Activated CD4-positive, alpha-beta T cell treated with anti-CD3 and anti-CD28 coated beads for 36 hours (primary cell): ENCODE measurements around the gene IPMK. TPM values are rescaled to one million over a fixed set of nuclear protein-coding genes. Genes with fewer than 3 reads are reported as not detected.
"Not testable (repeated sequence)": the region's sequence is repeated elsewhere in the genome, so short reads cannot be mapped to it uniquely, and the experiment has no call there.

ENCODE experiments used
- ATAC-seq: fragments of 200-7000 bp; cut with Tn5 transposase; one replicate; pipeline ENCODE4 v1.10.0; 2021; ENCODE audit warnings: mild to moderate bottlenecking, moderate library complexity
- CTCF ChIA-PET: fragments of 350-600 bp; sonication (Branson Sonifier 250); formaldehyde crosslinking; loops from one replicate; lab custom pipeline; 2021; ENCODE audit warnings: antibody characterized with exemption; lab: Charles Lee
- POLR2A ChIA-PET: fragments of 350-600 bp; sonication (Branson Sonifier 250); formaldehyde crosslinking; loops from one replicate; lab custom pipeline; 2021; ENCODE audit warnings: antibody characterized with exemption, inconsistent platforms; lab: Charles Lee
- DNase-seq: peaks from one replicate; pipeline ENCODE4 v3.0.0-alpha.2; 2020
- H3K27ac Mint-ChIP-seq: one replicate; pipeline ENCODE4 v1.8.0; 2021; ENCODE audit warnings: mixed read lengths
- H3K27me3 Mint-ChIP-seq: one replicate; pipeline ENCODE4 v1.8.0; 2021; ENCODE audit warnings: mixed read lengths
- H3K36me3 Mint-ChIP-seq: one replicate; pipeline ENCODE4 v1.8.0; 2021; ENCODE audit warnings: low read depth, mixed read lengths
- H3K4me1 Mint-ChIP-seq: one replicate; pipeline ENCODE4 v1.8.0; 2021; ENCODE audit warnings: mixed read lengths
- H3K4me3 Mint-ChIP-seq: one replicate; pipeline ENCODE4 v1.8.0; 2021; ENCODE audit warnings: mild to moderate bottlenecking, moderate library complexity, mixed read lengths
- H3K9me3 Mint-ChIP-seq: one replicate; pipeline ENCODE4 v1.8.0; 2021; ENCODE audit warnings: low read depth, mixed read lengths
- intact Hi-C, 2 experiments: fragments of 100-400 bp; cut with DNase I in 1 of 2; cut with micrococcal nuclease in 1 of 2; formaldehyde crosslinking; loops; one replicate each; pipeline versions ENCODE4 v1.14.2 to v1.15.1; 2022 to 2024; cut with DNase I, micrococcal nuclease
- total RNA-seq, 2 experiments: library from RNA; stranded (reverse); gene quantifications; one replicate each; pipeline ENCODE4 v1.2.3, GENCODE V29; 2021

Gene IPMK
- total RNA-seq, 2 experiments from 2014 or later = 7.1 to 8.1 TPM

- ChIA-PET POLR2A (no interaction called here), CTCF (interaction anchor here (0.9 kb wide), 1 partner anchor 52 kb away, joined by 3 read pairs; no protein-coding TSS in a partner anchor)
- Mint-ChIP-seq H3K4me1 (peaks cover 24% of the 10 kb centered on the region), H3K9me3 (peaks cover 9% of the 10 kb centered on the region), H3K36me3 (peaks cover 25% of the 10 kb centered on the region), H3K4me3 (no peak overlapping the region), H3K27me3 (no peaks in the 10 kb centered on the region), H3K27ac (no peak overlapping the region)
- ATAC-seq (no peak), DNase-seq (no peak)
- intact Hi-C loops = no loop called here
These were observed 14.5 kb downstream of the IPMK start for GRCh38 chr10:58253184-58253583.

- CTCF ChIA-PET = interaction anchor here (0.6 kb wide), 1 partner anchor 1032 kb away, joined by 3 read pairs; no protein-coding TSS in a partner anchor
- intact Hi-C loops, H3K27ac Mint-ChIP-seq, H3K27me3 Mint-ChIP-seq, H3K4me3 Mint-ChIP-seq, ATAC-seq, H3K9me3 Mint-ChIP-seq, DNase-seq, POLR2A ChIA-PET: not testable (repeated sequence)
- peaks cover 28% of the 10 kb centered on the region for H3K4me1 Mint-ChIP-seq
- peaks cover 30% of the 10 kb centered on the region for H3K36me3 Mint-ChIP-seq
These were observed 23.0 kb downstream of the IPMK start for GRCh38 chr10:58244666-58245065.

- H3K36me3 Mint-ChIP-seq = peaks cover 30% of the 10 kb centered on the region
- H3K27me3 Mint-ChIP-seq, intact Hi-C loops, ATAC-seq, H3K4me3 Mint-ChIP-seq, H3K27ac Mint-ChIP-seq, H3K9me3 Mint-ChIP-seq, DNase-seq, POLR2A ChIA-PET: not testable (repeated sequence)
- CTCF ChIA-PET = interaction anchor here (0.6 kb wide), 1 partner anchor 1032 kb away, joined by 3 read pairs; no protein-coding TSS in a partner anchor
- peaks cover 32% of the 10 kb centered on the region for H3K4me1 Mint-ChIP-seq
These were observed 23.5 kb downstream of the IPMK start for GRCh38 chr10:58244242-58244641.

DNA sequence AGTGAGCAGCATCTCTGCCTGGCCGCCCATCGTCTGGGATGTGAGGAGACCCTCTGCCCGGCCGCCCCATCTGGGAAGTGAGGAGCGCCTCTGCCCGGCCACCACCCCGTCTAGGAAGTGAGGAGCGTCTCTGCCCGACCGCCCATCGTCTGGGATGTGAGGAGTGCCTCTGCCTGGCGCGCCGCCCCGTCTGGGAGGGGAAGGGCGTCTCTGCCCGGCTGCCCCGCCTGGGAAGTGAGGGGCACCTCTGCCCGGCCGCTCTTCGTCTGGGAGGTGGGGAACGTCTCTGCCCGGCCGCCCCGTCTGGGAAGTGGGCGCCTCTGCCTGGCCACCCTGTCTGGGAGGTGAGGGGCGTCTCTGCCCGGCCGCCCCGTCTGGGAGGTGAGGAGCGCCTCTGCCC lies 23.9 kb downstream of the IPMK start:
- DNase-seq, H3K4me3 Mint-ChIP-seq, POLR2A ChIA-PET, CTCF ChIA-PET, intact Hi-C loops, H3K27me3 Mint-ChIP-seq, ATAC-seq, H3K9me3 Mint-ChIP-seq, H3K27ac Mint-ChIP-seq: not testable (repeated sequence)
- peaks cover 30% of the 10 kb centered on the region for H3K36me3 Mint-ChIP-seq
- H3K4me1 Mint-ChIP-seq = peaks cover 34% of the 10 kb centered on the region

DNA sequence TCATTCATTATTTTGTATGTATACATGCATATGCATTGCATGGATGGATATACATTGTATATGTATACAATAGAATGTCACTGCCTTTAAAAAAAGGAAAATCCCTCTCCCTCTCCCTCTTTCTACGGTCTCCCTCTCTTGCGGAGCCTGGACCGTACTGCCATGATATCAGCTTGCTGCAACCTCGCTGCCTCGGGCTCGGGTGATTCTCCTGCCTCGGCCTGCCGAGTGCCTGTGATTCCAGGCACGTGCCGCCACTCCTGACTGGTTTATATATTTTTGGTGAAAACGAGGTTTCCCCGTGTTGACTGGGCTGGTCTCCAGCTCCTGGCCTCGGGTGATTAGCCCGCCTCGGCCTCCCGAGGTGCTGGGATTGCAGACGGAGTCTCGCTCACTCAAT lies 24.4 kb downstream of the IPMK start:
- intact Hi-C loops = no loop called here
- peaks cover 37% of the 10 kb centered on the region for H3K4me1 Mint-ChIP-seq
- H3K27ac Mint-ChIP-seq = no peak overlapping the region
- ATAC-seq (no peak), DNase-seq (no peak)
- H3K27me3 Mint-ChIP-seq = no peaks in the 10 kb centered on the region
- no peak overlapping the region for H3K4me3 Mint-ChIP-seq
- ChIA-PET CTCF (no interaction called here), POLR2A (no interaction called here)
- H3K36me3 Mint-ChIP-seq = peaks cover 26% of the 10 kb centered on the region
- peaks cover 4% of the 10 kb centered on the region for H3K9me3 Mint-ChIP-seq

GRCh38 chr10:58241346-58241745 lies 26.3 kb downstream of the IPMK start:
- intact Hi-C loops = no loop called here
- H3K9me3 Mint-ChIP-seq = peaks cover 3% of the 10 kb centered on the region
- DNase-seq = no peak
- H3K4me3 Mint-ChIP-seq = no peak overlapping the region
- POLR2A ChIA-PET = no interaction called here
- no peak for ATAC-seq
- H3K27me3 Mint-ChIP-seq = no peaks in the 10 kb centered on the region
- H3K27ac Mint-ChIP-seq = no peak overlapping the region
- H3K36me3 Mint-ChIP-seq = peaks cover 41% of the 10 kb centered on the region
- CTCF ChIA-PET = no interaction called here
- H3K4me1 Mint-ChIP-seq = peaks cover 53% of the 10 kb centered on the region

DNA sequence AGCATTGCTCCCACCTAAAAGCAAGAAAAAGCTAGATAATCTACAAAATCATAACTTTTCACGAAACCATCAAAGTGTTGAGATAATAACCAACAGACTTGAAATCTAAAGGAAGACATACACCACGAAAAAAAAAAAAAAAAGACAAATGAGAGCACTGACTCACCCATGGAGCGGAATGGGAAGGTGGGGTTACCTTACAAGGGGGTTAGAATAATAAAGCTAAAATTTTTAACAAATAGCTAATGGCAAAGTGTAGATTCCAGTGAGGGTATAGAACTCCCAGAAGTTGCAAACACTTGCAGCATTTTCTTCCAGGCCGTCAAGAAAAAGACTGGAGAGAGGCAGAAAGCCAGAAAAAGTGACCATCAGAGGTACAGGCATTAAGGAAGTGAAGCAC lies 27.2 kb downstream of the IPMK start:
- intact Hi-C loops = no loop called here
- no peak overlapping the region for H3K4me3 Mint-ChIP-seq
- DNase-seq = no peak
- H3K9me3 Mint-ChIP-seq = peaks cover 3% of the 10 kb centered on the region
- no peak for ATAC-seq
- H3K27ac Mint-ChIP-seq = no peak overlapping the region
- H3K4me1 Mint-ChIP-seq = peaks cover 53% of the 10 kb centered on the region
- ChIA-PET POLR2A (no interaction called here), CTCF (interaction anchor here (0.8 kb wide), 1 partner anchor 26 kb away, joined by 3 read pairs; no protein-coding TSS in a partner anchor)
- peaks cover 48% of the 10 kb centered on the region for H3K36me3 Mint-ChIP-seq
- H3K27me3 Mint-ChIP-seq = no peaks in the 10 kb centered on the region

- Mint-ChIP-seq H3K9me3 (peaks cover 4% of the 10 kb centered on the region), H3K4me3 (no peak overlapping the region), H3K27ac (peak overlapping the region; percentile 61), H3K4me1 (peaks cover 53% of the 10 kb centered on the region), H3K36me3 (peaks cover 53% of the 10 kb centered on the region), H3K27me3 (no peaks in the 10 kb centered on the region)
- DNase-seq = no peak
- CTCF ChIA-PET = interaction anchor here (0.6 kb wide), 1 partner anchor 34 kb away, joined by 5 read pairs; no protein-coding TSS in a partner anchor
- POLR2A ChIA-PET = no interaction called here
- intact Hi-C loops = loop anchor here in 1 of 2 experiments (5.0 kb wide), 1 partner anchor 43 kb away; no protein-coding TSS in a partner anchor
- no peak for ATAC-seq
These were observed 28.0 kb downstream of the IPMK start for GRCh38 chr10:58239561-58240169.

- ATAC-seq = peak; percentile 90
- Mint-ChIP-seq H3K4me3 (no peak overlapping the region), H3K27ac (peak overlapping the region; percentile 79), H3K4me1 (peaks cover 49% of the 10 kb centered on the region), H3K36me3 (peaks cover 60% of the 10 kb centered on the region), H3K9me3 (peaks cover 2% of the 10 kb centered on the region), H3K27me3 (no peaks in the 10 kb centered on the region)
- intact Hi-C loops = loop anchor here (1.0 to 5.0 kb wide), 3 partner anchors 29 to 45 kb away; no protein-coding TSS in a partner anchor
- POLR2A ChIA-PET = interaction anchor here (1.3 kb wide), 1 partner anchor 32 kb away, joined by 4 read pairs; the partner anchor contains the start of gene CISD1
- DNase-seq = peak; percentile 8
- CTCF ChIA-PET = interaction anchor here (1.1 to 1.3 kb wide), 2 partner anchors 29 to 53 kb away, joined by 3 read pairs; no protein-coding TSS in a partner anchor
These were observed 30.5 kb downstream of the IPMK start for GRCh38 chr10:58237014-58237834.

DNA sequence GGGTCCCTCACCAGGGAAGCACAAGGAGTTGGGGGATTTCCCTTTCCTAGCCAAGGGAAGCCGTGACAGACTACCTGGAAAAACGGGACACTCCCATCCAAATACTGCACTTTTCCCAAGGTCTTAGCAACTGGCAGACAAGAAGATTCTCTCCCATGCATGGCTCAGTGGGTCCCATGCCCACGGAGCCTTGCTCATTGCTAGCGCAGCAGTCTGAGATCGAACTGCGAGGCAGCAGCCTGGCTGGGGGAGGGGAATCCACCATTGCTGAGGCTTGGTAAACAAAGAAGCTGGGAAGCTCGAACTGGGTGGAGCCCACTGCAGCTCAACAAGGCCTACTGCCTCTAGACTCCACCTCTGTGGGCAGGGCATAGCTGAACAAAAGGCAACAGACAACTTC lies 37.8 kb downstream of the IPMK start:
- H3K9me3 Mint-ChIP-seq, H3K4me1 Mint-ChIP-seq, H3K27ac Mint-ChIP-seq, DNase-seq, ATAC-seq, H3K27me3 Mint-ChIP-seq, H3K4me3 Mint-ChIP-seq, CTCF ChIA-PET, POLR2A ChIA-PET, intact Hi-C loops: not testable (repeated sequence)
- H3K36me3 Mint-ChIP-seq = peaks cover 60% of the 10 kb centered on the region

DNA sequence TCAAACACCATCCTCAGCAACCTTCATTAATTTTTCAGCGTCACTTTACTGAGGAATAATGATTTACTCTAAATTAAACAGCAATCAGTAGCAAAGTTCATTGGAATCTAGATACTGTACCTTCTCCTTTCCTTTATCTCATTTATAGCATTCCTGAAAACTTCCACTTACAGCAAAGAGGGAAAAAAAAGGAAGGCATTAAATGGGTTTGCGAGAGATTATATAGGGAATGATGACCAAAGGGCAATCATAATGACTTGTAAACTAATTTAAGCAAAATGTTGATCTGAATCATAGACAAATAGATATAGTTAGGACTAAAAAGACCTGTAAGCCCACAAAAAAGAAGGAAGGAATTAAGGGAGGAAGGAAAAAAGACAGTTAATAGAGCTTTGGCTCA lies 42.0 kb downstream of the IPMK start:
- CTCF ChIA-PET = no interaction called here
- no peak for DNase-seq
- intact Hi-C loops = no loop called here
- no peaks in the 10 kb centered on the region for H3K27me3 Mint-ChIP-seq
- peaks cover 33% of the 10 kb centered on the region for H3K36me3 Mint-ChIP-seq
- H3K4me3 Mint-ChIP-seq = no peak overlapping the region
- POLR2A ChIA-PET = no interaction called here
- H3K4me1 Mint-ChIP-seq = no peaks in the 10 kb centered on the region
- H3K9me3 Mint-ChIP-seq = no peaks in the 10 kb centered on the region
- no peak overlapping the region for H3K27ac Mint-ChIP-seq
- ATAC-seq = no peak
